Esophagus squamous epithelium (tissue), 5 donors: ENCODE results near the gene SYNPO. TPM values are rescaled to one million over a fixed set of nuclear protein-coding genes. Genes with fewer than 3 reads are reported as not detected.

Experiments used
- DNase-seq: peaks from one replicate; lab custom pipeline; 2025; lab: John Stamatoyannopoulos, UW
- H3K27ac ChIP-seq, 4 donors: fragments of 200-600 bp; sonication (generic); one replicate each; pipeline ENCODE4 v1.5.1; 2016 to 2019; ENCODE audit warnings: mild to moderate bottlenecking in 1 of 4
- H3K27me3 ChIP-seq, 4 donors: fragments of 200-600 bp; sonication (generic); 1 replicate in 3 of 4; 2 replicates in 1 of 4; pipeline versions ENCODE4 v1.5.1 to v1.6.0; 2017 to 2021; ENCODE audit warnings: antibody characterized with exemption in 1 of 4
- H3K36me3 ChIP-seq, 3 donors: fragments of 200-600 bp; sonication (generic); one replicate each; pipeline ENCODE4 v1.5.1; 2016 to 2019
- H3K4me1 ChIP-seq, 3 donors: fragments of 200-600 bp; sonication (generic); one replicate each; pipeline ENCODE4 v1.5.1; 2017 to 2019
- H3K4me3 ChIP-seq, 4 donors: fragments of 200-600 bp; sonication (generic); 1 replicate in 3 of 4; 2 replicates in 1 of 4; pipeline ENCODE4 v1.5.1; 2016 to 2019; ENCODE audit warnings: mild to moderate bottlenecking in 2 of 4, moderate library complexity in 1 of 4
- H3K9me3 ChIP-seq, 3 donors: fragments of 200-600 bp; sonication (generic); one replicate each; pipeline ENCODE4 v1.5.1; 2016 to 2019
- POLR2A ChIP-seq, 4 donors: fragments of 450-650 bp; IDR thresholded peaks; one replicate each; pipeline ENCODE4 v1.6.1; 2017; ENCODE audit warnings: antibody characterized with exemption in 4 of 4, mild to moderate bottlenecking in 4 of 4, moderate library complexity in 3 of 4
- WGBS, 2 donors: methylation state at CpG; one replicate each; pipeline ENCODE4 v1.1.5; 2018; 5-methylcytosine and 5-hydroxymethylcytosine counted together
- intact Hi-C: fragments of 100-400 bp; cut with DNase I; formaldehyde crosslinking; loops from one replicate; pipeline ENCODE4 v1.15.0; 2022
- total RNA-seq, 4 donors: library from RNA; depleted of rRNA; stranded (reverse); fragments of >200 nt; gene quantifications; one replicate each; pipeline ENCODE4 v1.1.0, GENCODE V29; 2016
- TF ChIP-seq, protein P1 (sequence below), 6 experiments: fragments of 450-650 bp in 4 of 6; fragments of 200-600 bp in 2 of 6; sonication (generic) in 2 of 6; IDR thresholded peaks; one replicate each; pipeline ENCODE4 v1.5.1; 2016 to 2019; ENCODE audit warnings: antibody characterized with exemption in 6 of 6, mild to moderate bottlenecking in 4 of 6, moderate library complexity in 4 of 6
- donor health status: DM: yes; HTN: yes; CAD: no.

The SYNPO gene
- total RNA-seq, 4 donors from 2014 or later: 2.5 to 8.8 (median 5.6) TPM

- Histone ChIP-seq H3K4me1 (no peaks in the 10 kb centered on the region), H3K4me3 (no peak overlapping the region), H3K36me3 (peaks cover under 1 to 62% (median 26%) of the 10 kb centered on the region in 3 donors), H3K27me3 (no peaks in the 10 kb centered on the region), H3K9me3 (no peaks in the 10 kb centered on the region), H3K27ac (no peak overlapping the region)
- no peak for TF ChIP-seq POLR2A (IDR thresholded peaks at IDR 0.05)
- TF ChIP-seq, protein P1, sequence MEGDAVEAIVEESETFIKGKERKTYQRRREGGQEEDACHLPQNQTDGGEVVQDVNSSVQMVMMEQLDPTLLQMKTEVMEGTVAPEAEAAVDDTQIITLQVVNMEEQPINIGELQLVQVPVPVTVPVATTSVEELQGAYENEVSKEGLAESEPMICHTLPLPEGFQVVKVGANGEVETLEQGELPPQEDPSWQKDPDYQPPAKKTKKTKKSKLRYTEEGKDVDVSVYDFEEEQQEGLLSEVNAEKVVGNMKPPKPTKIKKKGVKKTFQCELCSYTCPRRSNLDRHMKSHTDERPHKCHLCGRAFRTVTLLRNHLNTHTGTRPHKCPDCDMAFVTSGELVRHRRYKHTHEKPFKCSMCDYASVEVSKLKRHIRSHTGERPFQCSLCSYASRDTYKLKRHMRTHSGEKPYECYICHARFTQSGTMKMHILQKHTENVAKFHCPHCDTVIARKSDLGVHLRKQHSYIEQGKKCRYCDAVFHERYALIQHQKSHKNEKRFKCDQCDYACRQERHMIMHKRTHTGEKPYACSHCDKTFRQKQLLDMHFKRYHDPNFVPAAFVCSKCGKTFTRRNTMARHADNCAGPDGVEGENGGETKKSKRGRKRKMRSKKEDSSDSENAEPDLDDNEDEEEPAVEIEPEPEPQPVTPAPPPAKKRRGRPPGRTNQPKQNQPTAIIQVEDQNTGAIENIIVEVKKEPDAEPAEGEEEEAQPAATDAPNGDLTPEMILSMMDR (IDR thresholded peaks at IDR 0.05): no peak
- intact Hi-C loops: no loop called here
- 17 to 54% methylated on average over 1 of the region's 1 CpG for WGBS, 2 donors
- no peak for DNase-seq
Measured at GRCh38 chr5:150689120-150689519, 48.7 kb downstream of the SYNPO start.

DNA sequence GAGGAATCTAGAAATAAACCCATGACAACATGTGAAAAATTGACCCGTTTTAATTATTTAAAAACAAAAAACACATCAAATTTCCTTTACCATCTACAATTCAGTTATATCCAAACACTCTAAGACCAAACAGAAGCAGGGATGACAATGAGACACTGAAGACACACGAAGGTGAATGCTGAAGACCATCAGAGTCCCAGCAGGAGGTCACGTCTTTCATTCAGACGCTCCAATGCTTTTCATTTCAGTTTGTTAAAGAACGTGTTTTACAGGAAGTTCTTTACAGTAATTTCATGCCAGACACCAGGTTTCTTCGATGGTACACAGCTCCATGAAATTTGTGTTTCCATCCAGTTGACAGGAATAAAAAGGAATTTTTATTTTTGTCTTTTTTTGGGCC, 50.3 kb downstream of the SYNPO start:
- DNase-seq: no peak

DNA sequence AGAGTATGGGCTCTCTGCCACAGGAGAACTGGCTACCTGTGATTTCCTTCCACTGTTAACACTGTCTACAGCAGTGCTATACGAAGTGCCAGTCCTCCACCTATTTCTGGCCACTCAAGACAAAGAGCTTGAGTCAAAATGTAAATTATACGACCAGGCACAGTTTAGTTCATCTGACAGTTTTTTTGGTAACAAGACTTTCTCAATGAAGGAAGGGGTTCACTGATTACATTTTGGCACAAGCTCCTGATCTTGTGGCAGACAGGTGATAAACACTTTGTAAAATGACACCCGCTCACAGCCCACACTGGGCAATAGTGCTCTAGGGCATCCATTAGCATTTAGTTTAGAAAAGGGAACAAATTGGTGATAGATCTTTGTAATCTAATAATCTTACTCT, 51.8 kb downstream of the SYNPO start:
- Histone ChIP-seq H3K27ac (no peak overlapping the region), H3K36me3 (peaks cover 17 to 88% (median 58%) of the 10 kb centered on the region in 3 donors), H3K27me3 (no peaks in the 10 kb centered on the region), H3K4me1 (no peaks in the 10 kb centered on the region), H3K9me3 (no peaks in the 10 kb centered on the region), H3K4me3 (no peak overlapping the region)
- intact Hi-C loops: no loop called here
- TF ChIP-seq, protein P1 (IDR thresholded peaks at IDR 0.05): no peak
- TF ChIP-seq POLR2A (IDR thresholded peaks at IDR 0.05): no peak
- no peak for DNase-seq
- WGBS, 2 donors: 86 to 88% methylated on average over 3 of the region's 3 CpGs

More for the DNA sequence above, 50.3 kb downstream of the SYNPO start:
- Histone ChIP-seq H3K27me3 (no peaks in the 10 kb centered on the region), H3K27ac (no peak overlapping the region), H3K9me3 (no peaks in the 10 kb centered on the region), H3K36me3 (peaks cover 13 to 79% (median 43%) of the 10 kb centered on the region in 3 donors), H3K4me1 (no peaks in the 10 kb centered on the region), H3K4me3 (no peak overlapping the region)
- intact Hi-C loops: no loop called here
- TF ChIP-seq, protein P1 (IDR thresholded peaks at IDR 0.05): no peak
- no peak for TF ChIP-seq POLR2A (IDR thresholded peaks at IDR 0.05)
- WGBS, 2 donors: 71% methylated on average over 6 of the region's 6 CpGs

GRCh38 chr5:150694612-150695011, 54.2 kb downstream of the SYNPO start:
- peaks cover 25 to 97% (median 66%) of the 10 kb centered on the region in 3 donors for H3K36me3 ChIP-seq
- H3K4me3 ChIP-seq: no peak overlapping the region
- 70 to 82% methylated on average over 3 of the region's 3 CpGs for WGBS, 2 donors
- no peak overlapping the region for H3K27ac ChIP-seq
- intact Hi-C loops: no loop called here
- TF ChIP-seq POLR2A (IDR thresholded peaks at IDR 0.05): no peak
- TF ChIP-seq, protein P1 (IDR thresholded peaks at IDR 0.05): no peak
- peaks cover 4 to 11% (median 9%) of the 10 kb centered on the region in 3 donors for H3K4me1 ChIP-seq
- H3K27me3 ChIP-seq: no peaks in the 10 kb centered on the region
- H3K9me3 ChIP-seq: no peaks in the 10 kb centered on the region
- DNase-seq: no peak

GRCh38 chr5:150700246-150700593, 59.8 kb downstream of the SYNPO start:
- Histone ChIP-seq H3K4me3 (peak overlapping the region; percentile 81 to 98 (median 90)), H3K4me1 (peaks cover 8 to 23% (median 16%) of the 10 kb centered on the region in 3 donors), H3K27me3 (no peaks in the 10 kb centered on the region), H3K27ac (peak overlapping the region; percentile 96 to 99 (median 96)), H3K9me3 (no peaks in the 10 kb centered on the region), H3K36me3 (peaks cover 15 to 42% (median 29%) of the 10 kb centered on the region in 3 donors)
- intact Hi-C loops: no loop called here
- WGBS, 2 donors: 3 to 4% methylated on average over 11 to 13 of the region's 15 CpGs
- DNase-seq: no peak
- TF ChIP-seq, protein P1 (IDR thresholded peaks at IDR 0.05): no peak
- no peak for TF ChIP-seq POLR2A (IDR thresholded peaks at IDR 0.05)
